ENCODE measurements around the gene CATSPERZ.

DNA sequence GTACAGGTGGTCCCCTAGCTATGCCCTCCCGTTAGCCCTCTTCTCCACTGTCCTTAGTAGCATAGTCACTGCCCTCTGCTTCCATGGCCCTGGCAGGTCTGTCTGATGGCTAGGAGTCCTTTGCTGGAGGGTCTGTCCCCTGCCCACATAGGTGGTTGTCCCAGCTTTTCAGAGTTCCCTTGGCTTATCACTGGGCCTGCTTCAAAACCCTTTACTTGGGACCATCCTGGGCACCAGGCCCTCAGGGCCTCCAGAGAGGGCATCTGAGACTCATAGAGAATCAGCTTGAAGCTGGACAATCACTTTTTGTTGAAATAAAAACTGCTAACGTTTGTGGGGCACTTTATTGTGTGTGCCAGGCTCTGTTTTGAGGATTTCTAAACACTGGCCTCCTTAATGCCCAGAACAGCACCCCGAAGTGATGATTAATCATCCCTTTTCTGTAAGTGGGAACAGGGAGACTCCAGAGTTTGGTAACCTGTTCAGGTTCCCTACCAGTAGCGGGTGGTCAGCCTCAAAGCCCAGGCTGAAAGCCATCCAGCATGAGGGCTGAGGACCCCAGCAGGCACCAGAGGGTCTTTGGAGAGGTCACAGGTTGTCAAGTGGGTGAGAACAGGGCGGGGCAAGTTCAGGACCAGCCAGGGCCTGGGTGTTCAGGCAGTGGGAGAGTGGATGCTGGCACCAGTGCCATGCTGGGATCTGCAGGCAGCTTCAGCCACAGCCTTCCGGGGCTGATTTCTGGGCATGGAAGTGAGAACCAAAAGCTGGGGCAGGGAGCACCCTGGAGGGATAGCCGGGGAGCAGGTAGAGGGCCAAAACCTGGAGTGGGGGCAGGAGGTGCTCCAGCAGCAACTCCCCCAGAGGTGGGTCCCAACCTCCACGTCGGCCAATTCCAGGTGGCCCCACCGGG is 9.6 kb upstream of the CATSPERZ start:
- TF ChIP-seq POLR2A (IDR thresholded peaks at IDR 0.05), result no peak
- no peak for TF ChIP-seq EP300 (IDR thresholded peaks at IDR 0.05)
- TF ChIP-seq CTCF (IDR thresholded peaks at IDR 0.05), result no peak
- no peak for TF ChIP-seq POLR2AphosphoS5 (IDR thresholded peaks at IDR 0.05)
